GM12878 (cell line): ENCODE results near the gene AMBRA1. TPM values are rescaled to one million over a fixed set of nuclear protein-coding genes. Genes with fewer than 3 reads are reported as not detected.
A peak's percentile ranks its signal among the peaks of the same experiment; 100 is the strongest.

Experiments
- ATAC-seq: fragments of 200-7000 bp; cut with Tn5 transposase; 3 replicates; pipeline ENCODE4 v1.9.1; 2020; ENCODE audit warnings: mild to moderate bottlenecking, moderate library complexity
- BruUV-seq: library from RNA; stranded (reverse); fragments of 400-500 nt; replicated peaks from 2 replicates; lab custom pipeline; 2021; lab: Mats Ljungman, UMichigan
- CTCF ChIA-PET: fragments of 300-600 bp; sonication (Branson Sonifier 250); formaldehyde crosslinking; extraction: SDS; loops from one replicate; lab custom pipeline; 2021; ENCODE audit warnings: inconsistent platforms; lab: Yijun Ruan, JAX
- POLR2A ChIA-PET: fragments of 350-600 bp; formaldehyde crosslinking; extraction: SDS; loops from one replicate; lab custom pipeline; 2021; ENCODE audit warnings: inconsistent platforms; lab: Charles Lee
- RAD21 ChIA-PET: fragments of 300-600 bp; sonication (Branson Sonifier 250); formaldehyde crosslinking; loops from one replicate; lab custom pipeline; 2023; ENCODE audit warnings: antibody characterized with exemption; ENCODE audit not compliant: unreplicated experiment; lab: Charles Lee
- SMC1A ChIA-PET: fragments of 300-600 bp; sonication (Branson Sonifier 250); formaldehyde crosslinking; loops from one replicate; lab custom pipeline; 2023; ENCODE audit not compliant: unreplicated experiment, uncharacterized antibody; lab: Charles Lee
- DNase-seq: peaks from one replicate; pipeline ENCODE4 v3.0.0-alpha.2; 2011; ENCODE audit warnings: low read depth, low spot score
- FAIRE-seq: peaks from 3 replicates; lab custom pipeline; 2011; peaks lifted over from hg19 to GRCh38; lab: Jason Lieb, UNC
- H2AFZ ChIP-seq: 2 replicates; pipeline ENCODE4 v1.6.0; 2011; ENCODE audit warnings: low read depth, low read length, control low read depth; ENCODE audit not compliant: control insufficient read depth
- H3K27ac ChIP-seq: 2 replicates; pipeline ENCODE4 v1.5.1; 2011; ENCODE audit warnings: control low read depth; ENCODE audit not compliant: control insufficient read depth, insufficient read depth
- H3K27me3 ChIP-seq, 2 experiments: replicated peaks in 1 of 2; 2 replicates each; pipeline versions ENCODE4 v1.6.0 to v1.6.1; 2011; ENCODE audit warnings: low read length in 1 of 2; ENCODE audit not compliant: control insufficient read depth in 2 of 2, insufficient read depth in 2 of 2
- H3K36me3 ChIP-seq, 2 experiments: 2 replicates each; pipeline ENCODE4 v1.5.1; 2011; ENCODE audit warnings: low read length in 1 of 2; ENCODE audit not compliant: control insufficient read depth in 2 of 2, insufficient read depth in 2 of 2
- H3K4me1 ChIP-seq: 2 replicates; pipeline ENCODE4 v1.6.1; 2011; ENCODE audit warnings: mild to moderate bottlenecking, low read length, moderate library complexity, mixed read lengths; ENCODE audit not compliant: control insufficient read depth, insufficient read depth
- H3K4me2 ChIP-seq: 2 replicates; pipeline ENCODE4 v1.6.0; 2011; ENCODE audit warnings: control low read depth; ENCODE audit not compliant: control insufficient read depth, insufficient read depth
- H3K4me3 ChIP-seq: fragments of 200-600 bp; sonication (generic); 2 replicates; pipeline ENCODE4 v1.5.1; 2016
- H3K79me2 ChIP-seq: 2 replicates; pipeline ENCODE4 v1.6.0; 2011; ENCODE audit warnings: low read length; ENCODE audit not compliant: control insufficient read depth, insufficient read depth
- H3K9ac ChIP-seq: 2 replicates; pipeline ENCODE4 v1.8.0; 2011; ENCODE audit warnings: low read length, control low read depth, mixed read lengths; ENCODE audit not compliant: control insufficient read depth, insufficient read depth
- H3K9me3 ChIP-seq: replicated peaks from 3 replicates; pipeline ENCODE4 v1.5.1; 2011; ENCODE audit warnings: mild to moderate bottlenecking, low read length; ENCODE audit not compliant: control insufficient read depth, insufficient read depth
- H4K20me1 ChIP-seq: 2 replicates; pipeline ENCODE4 v1.6.0; 2011; ENCODE audit not compliant: control insufficient read depth, insufficient read depth
- CUX1 ChIP-seq: IDR thresholded peaks from 2 replicates; pipeline ENCODE4 v1.6.1; 2012; ENCODE audit warnings: improper control_type of control experiment, low read depth, low read length; ENCODE audit not compliant: insufficient replicate concordance
- KDM1A ChIP-seq: fragments of 200-600 bp; sonication (generic); IDR thresholded peaks from 2 replicates; pipeline ENCODE4 v1.6.1; 2016; ENCODE audit warnings: borderline replicate concordance
- SIN3A ChIP-seq: IDR thresholded peaks from 2 replicates; pipeline ENCODE4 v1.6.1; 2012; ENCODE audit warnings: low read depth, low read length, improper control_type of control experiment
- SUZ12 ChIP-seq: fragments of 200-600 bp; sonication (generic); IDR thresholded peaks from one replicate; pipeline ENCODE4 v1.6.1; 2018; ENCODE audit warnings: antibody characterized with exemption, mild to moderate bottlenecking; ENCODE audit not compliant: unreplicated experiment
- WGBS: methylation state at CpG from one replicate; pipeline ENCODE4 v1.1.6; 2016; ENCODE audit warnings: low lambda C conversion rate; ENCODE audit not compliant: insufficient replicate concordance, insufficient coverage; ENCODE audit errors: missing lambda C conversion rate; 5-methylcytosine and 5-hydroxymethylcytosine counted together
- in situ Hi-C: fragments of 300-500 bp; cut with MboI; formaldehyde crosslinking; loops from 9 replicates; pipeline ENCODE4 v1.14.3; 2018; ENCODE audit warnings: mixed read lengths
- intact Hi-C: fragments of 100-400 bp; cut with micrococcal nuclease; formaldehyde crosslinking; loops from one replicate; pipeline ENCODE4 v1.14.2; 2022; ENCODE audit not compliant: unreplicated experiment
- polyA plus RNA-seq, 11 experiments: library from polyadenylated mRNA; depleted of rRNA in 4 of 11; unstranded in 6 of 11; stranded (reverse) in 5 of 11; fragments of >200 nt; fragmentation: Nextera tagmentation in 4 of 11; fragmentation: Illumina TruSeq in 1 of 11; extraction: Ambion mirVana in 4 of 11; extraction: Trizol in 1 of 11; gene quantifications; 1 replicate in 1 of 11; 2 replicates in 10 of 11; pipeline versions ENCODE4 v1.2.1 to v1.2.3, GENCODE V29; 2011 to 2016; ENCODE audit warnings: inconsistent platforms in 2 of 11, missing spikeins in 2 of 11, low read depth in 1 of 11
- total RNA-seq, 4 experiments: library from RNA; depleted of rRNA in 3 of 4; stranded (reverse); fragments of >200 nt in 3 of 4; fragmentation: Illumina TruSeq in 1 of 4; extraction: Trizol in 1 of 4; gene quantifications; 2 replicates each; pipeline versions ENCODE4 v1.2.1 to v1.2.3, GENCODE V29; 2013 to 2021

Gene AMBRA1
- total and polyA plus RNA-seq, 10 of the 15 experiments (the other 5 are each of a cell fraction or from before 2014, with no cell fraction given), result 0.57 to 34.3 (median 13.7) TPM

GRCh38 chr11:46511342-46511741 lies 82.5 kb downstream of the AMBRA1 start:
- CTCF ChIA-PET, result interaction anchor here (1.2 to 1.8 kb wide), 2 partner anchors 21 to 29 kb away, joined by 3 to 11 read pairs; no protein-coding TSS in a partner anchor
- TSS peak; percentile 33 for BruUV-seq
- no peak overlapping the region for H3K4me2 ChIP-seq
- no peak overlapping the region for H3K4me3 ChIP-seq
- SMC1A ChIA-PET, result interaction anchor here (1.4 to 1.7 kb wide), 2 partner anchors 7 to 21 kb away, joined by 4 to 6 read pairs; no protein-coding TSS in a partner anchor
- H3K9ac ChIP-seq, result no peak overlapping the region
- POLR2A ChIA-PET, result no interaction called here
- H3K27me3 ChIP-seq, result no peaks in the 10 kb centered on the region
- peaks cover 2 to 5% of the 10 kb centered on the region in 2 experiments for H3K36me3 ChIP-seq
- H3K27ac ChIP-seq, result no peak overlapping the region
- WGBS, result 100% methylated on average over 2 of the region's 2 CpGs
- TF ChIP-seq KDM1A (no peak), SIN3A (no peak), CUX1 (no peak), SUZ12 (no peak)
- TF ChIP-seq, all 136 proteins: peak for 0
- intact Hi-C loops, result no loop called here
- RAD21 ChIA-PET, result interaction anchor here (1.7 kb wide), 1 partner anchor 29 kb away, joined by 5 read pairs; no protein-coding TSS in a partner anchor
- FAIRE-seq (no peak), DNase-seq (no peak), ATAC-seq (no peak)
- no peaks in the 10 kb centered on the region for H4K20me1 ChIP-seq
- H3K4me1 ChIP-seq, result no peaks in the 10 kb centered on the region
- H2AFZ ChIP-seq, result no peak overlapping the region
- peaks cover 2% of the 10 kb centered on the region; the same call in 1 of the 2 replicates for H3K79me2 ChIP-seq
- H3K9me3 ChIP-seq, result no peaks in the 10 kb centered on the region
- in situ Hi-C loops, result no loop called here
